Measurements from ENCODE around the gene TBCK. TPM values are rescaled to one million over a fixed set of nuclear protein-coding genes. Genes with fewer than 3 reads are reported as not detected.

The TBCK gene
- total and polyA plus RNA-seq, 9 of the 15 experiments (the other 6 are each of a cell fraction or from before 2014, with no cell fraction given) = 5.3 to 26.6 (median 16.2) TPM

DNA sequence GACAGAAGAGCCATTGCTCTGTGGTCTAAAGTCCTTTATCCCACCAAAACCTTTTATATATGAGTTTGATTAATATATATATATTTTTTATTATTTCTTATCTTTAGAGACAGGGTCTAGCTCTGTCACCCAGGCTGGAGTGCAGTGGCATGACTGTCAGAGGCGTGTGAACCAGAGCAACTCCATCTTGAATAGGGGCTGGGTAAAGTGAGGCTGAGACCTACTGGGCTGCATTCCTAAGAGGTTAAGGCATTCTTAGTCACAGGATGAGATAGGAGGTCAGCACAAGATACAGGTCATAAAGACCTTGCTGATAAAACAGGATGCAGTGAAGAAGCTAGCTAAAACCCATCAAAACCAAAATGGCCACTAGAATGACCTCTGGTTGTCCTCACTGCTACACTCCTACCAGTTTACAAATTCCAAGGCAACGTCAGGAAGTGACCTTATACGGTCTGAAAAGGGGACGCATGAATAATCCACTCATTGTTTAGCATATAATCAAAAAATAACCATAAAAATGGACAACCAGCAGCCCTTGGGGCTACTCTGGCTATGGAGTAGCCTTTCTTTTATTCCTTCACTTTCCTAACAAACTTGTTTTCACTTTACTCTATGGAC lies 10.5 kb downstream of the TBCK start:
- H3K4me2 ChIP-seq (ENCODE audit: insufficient read depth, low read length) = no peak overlapping the region
- intact Hi-C loops (cut with micrococcal nuclease) (no loop called here), in situ Hi-C loops (cut with MboI) (loop anchor here (25.0 kb wide), 1 partner anchor 1407 kb away; the partner anchor contains the start of gene PAPSS1)
- peaks cover 0 to 16% of the 10 kb centered on the region in 2 experiments; a peak in 3 of 5 replicates for H3K4me1 ChIP-seq (replicated peaks in 1 of 2; ENCODE audit: control insufficient read depth in 2 of 2, insufficient read depth in 2 of 2, low read length in 2 of 2)
- no peak overlapping the region for H3K27ac ChIP-seq (ENCODE audit: extremely low read depth, low read depth, low read length)
- ATAC-seq = no peak
- DNase-seq (ENCODE audit: extremely low read depth in 1 of 4, low spot score in 3 of 4) = no peak
- H3K9me3 ChIP-seq (replicated peaks; ENCODE audit: control insufficient read depth, insufficient read depth, low read depth, low read length) = no peaks in the 10 kb centered on the region
- no peak overlapping the region for H3K9ac ChIP-seq (ENCODE audit: insufficient read depth in 1 of 2, low read depth in 2 of 2, low read length in 2 of 2)
- BruUV-seq (replicated peaks) = no TSS peak
- peaks cover 4% of the 10 kb centered on the region for H3K9me1 ChIP-seq (ENCODE audit: control insufficient read depth, insufficient read depth, low read length)
- FAIRE-seq = no peak
- no peaks in the 10 kb centered on the region for H4K20me1 ChIP-seq (replicated peaks; ENCODE audit: control insufficient read depth, insufficient read depth, low read length)
- H2AFZ ChIP-seq (ENCODE audit: low read depth, low read length) = no peak overlapping the region
- no peaks in the 10 kb centered on the region for H3K27me3 ChIP-seq (ENCODE audit: control insufficient read depth in 2 of 2, insufficient read depth in 2 of 2, low read length in 2 of 2)
- 75% methylated on average over 4 of the region's 4 CpGs for WGBS (ENCODE audit: insufficient coverage, low coverage, missing lambda C conversion rate)
- ChIA-PET CTCF (ENCODE audit: low intra/inter-chr PET ratio) (no interaction called here), POLR2A (no interaction called here)
- H3K36me3 ChIP-seq (ENCODE audit: control insufficient read depth, insufficient read depth, low read length) = peaks cover 39% of the 10 kb centered on the region
- H3K4me3 ChIP-seq = no peak overlapping the region
- H3K79me2 ChIP-seq (ENCODE audit: control insufficient read depth, insufficient read depth, low read length) = peaks cover 9% of the 10 kb centered on the region; the same call in 2 of the 3 replicates
- TF ChIP-seq PTRF (tag; IDR thresholded peaks at IDR 0.05) = peak; percentile 65; the same call in 1 of the 2 replicates
- TF ChIP-seq GTF2A2 (tag; IDR thresholded peaks at IDR 0.05) = peak; percentile 77
- TF ChIP-seq, protein P1, sequence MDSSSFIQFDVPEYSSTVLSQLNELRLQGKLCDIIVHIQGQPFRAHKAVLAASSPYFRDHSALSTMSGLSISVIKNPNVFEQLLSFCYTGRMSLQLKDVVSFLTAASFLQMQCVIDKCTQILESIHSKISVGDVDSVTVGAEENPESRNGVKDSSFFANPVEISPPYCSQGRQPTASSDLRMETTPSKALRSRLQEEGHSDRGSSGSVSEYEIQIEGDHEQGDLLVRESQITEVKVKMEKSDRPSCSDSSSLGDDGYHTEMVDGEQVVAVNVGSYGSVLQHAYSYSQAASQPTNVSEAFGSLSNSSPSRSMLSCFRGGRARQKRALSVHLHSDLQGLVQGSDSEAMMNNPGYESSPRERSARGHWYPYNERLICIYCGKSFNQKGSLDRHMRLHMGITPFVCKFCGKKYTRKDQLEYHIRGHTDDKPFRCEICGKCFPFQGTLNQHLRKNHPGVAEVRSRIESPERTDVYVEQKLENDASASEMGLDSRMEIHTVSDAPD (CRISPR knock-in tag; IDR thresholded peaks at IDR 0.05) = peak; percentile 47; the same call in 1 of the 2 replicates
- peak; percentile 67; the same call in 1 of the 2 replicates for TF ChIP-seq PTTG1 (tag; IDR thresholded peaks at IDR 0.05; ENCODE audit: low read depth)
- peak; percentile 67 for TF ChIP-seq SMAD4 (CRISPR knock-in tag; conservative IDR thresholded peaks at IDR 0.05)
- no peak for TF ChIP-seq NR2C1 (IDR thresholded peaks at IDR 0.05)
- TF ChIP-seq NR2C1 (tag; IDR thresholded peaks at IDR 0.05) = peak; percentile 69; the same call in 1 of the 2 replicates
- TF ChIP-seq TEAD2 (tag; IDR thresholded peaks at IDR 0.05) = peak; percentile 34; the same call in 1 of the 2 replicates
- TF ChIP-seq DMBX1 (CRISPR knock-in tag; IDR thresholded peaks at IDR 0.05; ENCODE audit: borderline replicate concordance) = peak; percentile 76
- TF ChIP-seq, protein P2, sequence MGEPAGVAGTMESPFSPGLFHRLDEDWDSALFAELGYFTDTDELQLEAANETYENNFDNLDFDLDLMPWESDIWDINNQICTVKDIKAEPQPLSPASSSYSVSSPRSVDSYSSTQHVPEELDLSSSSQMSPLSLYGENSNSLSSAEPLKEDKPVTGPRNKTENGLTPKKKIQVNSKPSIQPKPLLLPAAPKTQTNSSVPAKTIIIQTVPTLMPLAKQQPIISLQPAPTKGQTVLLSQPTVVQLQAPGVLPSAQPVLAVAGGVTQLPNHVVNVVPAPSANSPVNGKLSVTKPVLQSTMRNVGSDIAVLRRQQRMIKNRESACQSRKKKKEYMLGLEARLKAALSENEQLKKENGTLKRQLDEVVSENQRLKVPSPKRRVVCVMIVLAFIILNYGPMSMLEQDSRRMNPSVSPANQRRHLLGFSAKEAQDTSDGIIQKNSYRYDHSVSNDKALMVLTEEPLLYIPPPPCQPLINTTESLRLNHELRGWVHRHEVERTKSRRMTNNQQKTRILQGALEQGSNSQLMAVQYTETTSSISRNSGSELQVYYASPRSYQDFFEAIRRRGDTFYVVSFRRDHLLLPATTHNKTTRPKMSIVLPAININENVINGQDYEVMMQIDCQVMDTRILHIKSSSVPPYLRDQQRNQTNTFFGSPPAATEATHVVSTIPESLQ (CRISPR knock-in tag; IDR thresholded peaks at IDR 0.05) = no peak
- TF ChIP-seq, protein P3, sequence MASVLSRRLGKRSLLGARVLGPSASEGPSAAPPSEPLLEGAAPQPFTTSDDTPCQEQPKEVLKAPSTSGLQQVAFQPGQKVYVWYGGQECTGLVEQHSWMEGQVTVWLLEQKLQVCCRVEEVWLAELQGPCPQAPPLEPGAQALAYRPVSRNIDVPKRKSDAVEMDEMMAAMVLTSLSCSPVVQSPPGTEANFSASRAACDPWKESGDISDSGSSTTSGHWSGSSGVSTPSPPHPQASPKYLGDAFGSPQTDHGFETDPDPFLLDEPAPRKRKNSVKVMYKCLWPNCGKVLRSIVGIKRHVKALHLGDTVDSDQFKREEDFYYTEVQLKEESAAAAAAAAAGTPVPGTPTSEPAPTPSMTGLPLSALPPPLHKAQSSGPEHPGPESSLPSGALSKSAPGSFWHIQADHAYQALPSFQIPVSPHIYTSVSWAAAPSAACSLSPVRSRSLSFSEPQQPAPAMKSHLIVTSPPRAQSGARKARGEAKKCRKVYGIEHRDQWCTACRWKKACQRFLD (CRISPR knock-in tag; IDR thresholded peaks at IDR 0.05) = peak; percentile 44; the same call in 1 of the 2 replicates
- TF ChIP-seq, protein P4, sequence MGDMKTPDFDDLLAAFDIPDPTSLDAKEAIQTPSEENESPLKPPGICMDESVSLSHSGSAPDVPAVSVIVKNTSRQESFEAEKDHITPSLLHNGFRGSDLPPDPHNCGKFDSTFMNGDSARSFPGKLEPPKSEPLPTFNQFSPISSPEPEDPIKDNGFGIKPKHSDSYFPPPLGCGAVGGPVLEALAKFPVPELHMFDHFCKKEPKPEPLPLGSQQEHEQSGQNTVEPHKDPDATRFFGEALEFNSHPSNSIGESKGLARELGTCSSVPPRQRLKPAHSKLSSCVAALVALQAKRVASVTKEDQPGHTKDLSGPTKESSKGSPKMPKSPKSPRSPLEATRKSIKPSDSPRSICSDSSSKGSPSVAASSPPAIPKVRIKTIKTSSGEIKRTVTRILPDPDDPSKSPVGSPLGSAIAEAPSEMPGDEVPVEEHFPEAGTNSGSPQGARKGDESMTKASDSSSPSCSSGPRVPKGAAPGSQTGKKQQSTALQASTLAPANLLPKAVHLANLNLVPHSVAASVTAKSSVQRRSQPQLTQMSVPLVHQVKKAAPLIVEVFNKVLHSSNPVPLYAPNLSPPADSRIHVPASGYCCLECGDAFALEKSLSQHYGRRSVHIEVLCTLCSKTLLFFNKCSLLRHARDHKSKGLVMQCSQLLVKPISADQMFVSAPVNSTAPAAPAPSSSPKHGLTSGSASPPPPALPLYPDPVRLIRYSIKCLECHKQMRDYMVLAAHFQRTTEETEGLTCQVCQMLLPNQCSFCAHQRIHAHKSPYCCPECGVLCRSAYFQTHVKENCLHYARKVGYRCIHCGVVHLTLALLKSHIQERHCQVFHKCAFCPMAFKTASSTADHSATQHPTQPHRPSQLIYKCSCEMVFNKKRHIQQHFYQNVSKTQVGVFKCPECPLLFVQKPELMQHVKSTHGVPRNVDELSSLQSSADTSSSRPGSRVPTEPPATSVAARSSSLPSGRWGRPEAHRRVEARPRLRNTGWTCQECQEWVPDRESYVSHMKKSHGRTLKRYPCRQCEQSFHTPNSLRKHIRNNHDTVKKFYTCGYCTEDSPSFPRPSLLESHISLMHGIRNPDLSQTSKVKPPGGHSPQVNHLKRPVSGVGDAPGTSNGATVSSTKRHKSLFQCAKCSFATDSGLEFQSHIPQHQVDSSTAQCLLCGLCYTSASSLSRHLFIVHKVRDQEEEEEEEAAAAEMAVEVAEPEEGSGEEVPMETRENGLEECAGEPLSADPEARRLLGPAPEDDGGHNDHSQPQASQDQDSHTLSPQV (IDR thresholded peaks at IDR 0.05) = peak; percentile 90

Measured in K562 (cell line).